Panc1 (cell line): Measurements from ENCODE around the gene ARHGAP33. TPM values are rescaled to one million over a fixed set of nuclear protein-coding genes. Genes with fewer than 3 reads are reported as not detected.
A peak's percentile ranks its signal among the peaks of the same experiment; 100 is the strongest.

Source experiments
- ATAC-seq: fragments of 200-7000 bp; cut with Tn5 transposase; 2 replicates; pipeline ENCODE4 v1.9.1; 2020; ENCODE audit warnings: mild to moderate bottlenecking, moderate library complexity
- BruUV-seq: library from RNA; stranded (reverse); fragments of 400-500 nt; replicated peaks from 2 replicates; lab custom pipeline; 2021; lab: Mats Ljungman, UMichigan
- CTCF ChIA-PET: fragments of 300-600 bp; sonication (Branson Sonifier 250); formaldehyde crosslinking; loops from one replicate; lab custom pipeline; 2022; ENCODE audit warnings: antibody characterized with exemption; lab: Charles Lee
- POLR2A ChIA-PET: fragments of 300-600 bp; sonication (Branson Sonifier 250); formaldehyde crosslinking; loops from one replicate; lab custom pipeline; 2022; ENCODE audit warnings: antibody characterized with exemption; lab: Charles Lee
- DNase-seq: peaks from one replicate; pipeline ENCODE4 v3.0.0-alpha.2; 2010; ENCODE audit warnings: low read depth, low spot score
- H3K27ac ChIP-seq: 2 replicates; pipeline ENCODE4 v1.5.1; 2011; ENCODE audit warnings: mild to moderate bottlenecking, low read length, inconsistent platforms
- H3K27me3 ChIP-seq: fragments of 200-500 bp; sonication (Bioruptor generic); 2 replicates; pipeline ENCODE4 v1.6.0; 2014; ENCODE audit warnings: low read length, inconsistent platforms; ENCODE audit not compliant: control insufficient read depth, insufficient read depth
- H3K36me3 ChIP-seq: fragments of 200-500 bp; sonication (Bioruptor generic); 2 replicates; pipeline ENCODE4 v1.5.1; 2014; ENCODE audit warnings: inconsistent platforms, mild to moderate bottlenecking, low read length, moderate library complexity; ENCODE audit not compliant: control insufficient read depth, insufficient read depth
- H3K4me1 ChIP-seq: 2 replicates; pipeline ENCODE4 v1.5.1; 2011; ENCODE audit warnings: inconsistent platforms, mild to moderate bottlenecking, low read length, moderate library complexity; ENCODE audit not compliant: control insufficient read depth, insufficient read depth
- H3K4me3 ChIP-seq, 2 experiments: 2 replicates each; pipeline ENCODE4 v1.5.1; 2011 to 2012; ENCODE audit warnings: low read depth in 2 of 2, low read length in 2 of 2, mild to moderate bottlenecking in 2 of 2, inconsistent platforms in 1 of 2, moderate library complexity in 1 of 2
- H3K9me3 ChIP-seq: fragments of 200-500 bp; sonication (Bioruptor generic); 2 replicates; pipeline ENCODE4 v1.5.1; 2014; ENCODE audit warnings: low read depth, mild to moderate bottlenecking, inconsistent platforms, low read length, moderate library complexity; ENCODE audit not compliant: control insufficient read depth, insufficient read depth
- POLR2AphosphoS5 ChIP-seq: IDR thresholded peaks from 2 replicates; pipeline ENCODE4 v1.6.1; 2012; ENCODE audit warnings: mild to moderate bottlenecking, low read depth, low read length, moderate library complexity
- REST ChIP-seq, 2 experiments: IDR thresholded peaks; 2 replicates each; pipeline ENCODE4 v1.6.1; 2011 to 2012; ENCODE audit warnings: low read depth in 2 of 2, control low read depth in 1 of 2, low read length in 1 of 2, mild to moderate bottlenecking in 1 of 2, moderate library complexity in 1 of 2; ENCODE audit not compliant: insufficient read depth in 1 of 2
- SIN3A ChIP-seq: IDR thresholded peaks from 2 replicates; pipeline ENCODE4 v1.6.1; 2012; ENCODE audit warnings: low read depth, mild to moderate bottlenecking, low read length, moderate library complexity, borderline replicate concordance; ENCODE audit not compliant: insufficient read depth
- TCF7L2 ChIP-seq: IDR thresholded peaks from 2 replicates; pipeline ENCODE4 v1.6.1; 2011; ENCODE audit warnings: mild to moderate bottlenecking, low read depth, low read length, inconsistent platforms
- in situ Hi-C: cut with HindIII; loops from 2 replicates; pipeline ENCODE4 v1.10.0; 2016; ENCODE audit warnings: low sequenced_read_pairs, low pct_unique_long_range_greater_than_20kb
- intact Hi-C: fragments of 100-400 bp; cut with micrococcal nuclease; formaldehyde crosslinking; loops from one replicate; pipeline ENCODE4 v1.10.0; 2022; ENCODE audit not compliant: unreplicated experiment
- total RNA-seq: library from RNA; stranded (reverse); gene quantifications from one replicate; pipeline ENCODE4 v1.2.1, GENCODE V29; 2021; ENCODE audit not compliant: unreplicated experiment
- TF ChIP-seq, protein P1 (sequence below): fragments of 450-650 bp; IDR thresholded peaks from 2 replicates; pipeline ENCODE4 v1.5.1; 2017; ENCODE audit warnings: mild to moderate bottlenecking

The ARHGAP33 gene
- total RNA-seq, 1 experiment from 2014 or later = 35.8 TPM

GRCh38 chr19:35822579-35822978 is 47.2 kb downstream of the ARHGAP33 start:
- no peaks in the 10 kb centered on the region for H3K4me1 ChIP-seq
- ATAC-seq = peak; percentile 46; the same call in 1 of the 2 replicates
- H3K27ac ChIP-seq = no peak overlapping the region
- CTCF ChIA-PET = interaction anchor here (0.6 kb wide), 1 partner anchor 14 kb away, joined by 8 read pairs; no protein-coding TSS in a partner anchor
- no peaks in the 10 kb centered on the region for H3K36me3 ChIP-seq
- no peaks in the 10 kb centered on the region for H3K27me3 ChIP-seq
- intact Hi-C loops (no loop called here), in situ Hi-C loops (no loop called here)
- H3K4me3 ChIP-seq = no peak overlapping the region
- no peak for DNase-seq
- no peaks in the 10 kb centered on the region for H3K9me3 ChIP-seq
- BruUV-seq = no TSS peak
- no peak for TF ChIP-seq POLR2AphosphoS5
- no peak for TF ChIP-seq SIN3A
- TF ChIP-seq REST (IDR thresholded peaks at IDR 0.05; ENCODE audit: insufficient read depth in 1 of 2, low read depth in 2 of 2, low read length in 1 of 2) = no peak
- TF ChIP-seq TCF7L2 = no peak
- TF ChIP-seq, protein P1, sequence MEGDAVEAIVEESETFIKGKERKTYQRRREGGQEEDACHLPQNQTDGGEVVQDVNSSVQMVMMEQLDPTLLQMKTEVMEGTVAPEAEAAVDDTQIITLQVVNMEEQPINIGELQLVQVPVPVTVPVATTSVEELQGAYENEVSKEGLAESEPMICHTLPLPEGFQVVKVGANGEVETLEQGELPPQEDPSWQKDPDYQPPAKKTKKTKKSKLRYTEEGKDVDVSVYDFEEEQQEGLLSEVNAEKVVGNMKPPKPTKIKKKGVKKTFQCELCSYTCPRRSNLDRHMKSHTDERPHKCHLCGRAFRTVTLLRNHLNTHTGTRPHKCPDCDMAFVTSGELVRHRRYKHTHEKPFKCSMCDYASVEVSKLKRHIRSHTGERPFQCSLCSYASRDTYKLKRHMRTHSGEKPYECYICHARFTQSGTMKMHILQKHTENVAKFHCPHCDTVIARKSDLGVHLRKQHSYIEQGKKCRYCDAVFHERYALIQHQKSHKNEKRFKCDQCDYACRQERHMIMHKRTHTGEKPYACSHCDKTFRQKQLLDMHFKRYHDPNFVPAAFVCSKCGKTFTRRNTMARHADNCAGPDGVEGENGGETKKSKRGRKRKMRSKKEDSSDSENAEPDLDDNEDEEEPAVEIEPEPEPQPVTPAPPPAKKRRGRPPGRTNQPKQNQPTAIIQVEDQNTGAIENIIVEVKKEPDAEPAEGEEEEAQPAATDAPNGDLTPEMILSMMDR = no peak
- POLR2A ChIA-PET = interaction anchor here (0.7 kb wide), 1 partner anchor 77 kb away, joined by 3 read pairs; the partner anchor contains the start of genes PSENEN and U2AF1L4

- POLR2A ChIA-PET = no interaction called here
- Histone ChIP-seq H3K9me3 (no peaks in the 10 kb centered on the region), H3K4me1 (no peaks in the 10 kb centered on the region), H3K36me3 (no peaks in the 10 kb centered on the region), H3K4me3 (no peak overlapping the region), H3K27me3 (no peaks in the 10 kb centered on the region), H3K27ac (no peak overlapping the region)
- CTCF ChIA-PET = no interaction called here
- TF ChIP-seq TCF7L2 = no peak
- TF ChIP-seq SIN3A = no peak
- TF ChIP-seq, protein P1 = no peak
- no peak for ATAC-seq
- no peak for DNase-seq
- intact Hi-C loops = no loop called here
- BruUV-seq = no TSS peak
- in situ Hi-C loops = no loop called here
Measured at GRCh38 chr19:35824150-35824549, 48.8 kb downstream of the ARHGAP33 start.
